Measurements from ENCODE around the gene TRIP13.

- TF ChIP-seq POLR2A (IDR thresholded peaks at IDR 0.05) (no peak), CTCF (IDR thresholded peaks at IDR 0.05) (no peak)
Measured at GRCh38 chr5:912280-913091, 19.8 kb downstream of the TRIP13 start.

Measured in testis (tissue), 2 donors.